Right kidney (tissue), 1 donor: ENCODE measurements around the gene PACRG.

Experiments used
- DNase-seq: peaks from one replicate; pipeline ENCODE4 v3.0.0-alpha.2; 2016

The PACRG gene

GRCh38 chr6:162864911-162865310 lies 137.1 kb downstream of the PACRG start:
- DNase-seq = no peak

GRCh38 chr6:162866656-162867055 lies 138.9 kb downstream of the PACRG start:
- no peak for DNase-seq

- DNase-seq = no peak
Observed at GRCh38 chr6:162868397-162868796, 140.6 kb downstream of the PACRG start.

GRCh38 chr6:162871966-162872365 lies 144.2 kb downstream of the PACRG start:
- no peak for DNase-seq

- no peak for DNase-seq
Observed at GRCh38 chr6:162873537-162873936, 145.8 kb downstream of the PACRG start.

- no peak for DNase-seq
Observed at GRCh38 chr6:162875070-162875469, 147.3 kb downstream of the PACRG start.

GRCh38 chr6:162882801-162883481 lies 155.2 kb downstream of the PACRG start:
- DNase-seq = no peak

GRCh38 chr6:162887981-162888689 lies 160.4 kb downstream of the PACRG start:
- no peak for DNase-seq

GRCh38 chr6:162889303-162889702 lies 161.5 kb downstream of the PACRG start:
- no peak for DNase-seq

- DNase-seq = no peak
Observed at GRCh38 chr6:162898011-162898410, 170.2 kb downstream of the PACRG start.

- DNase-seq = no peak
Observed at GRCh38 chr6:162899148-162899547, 171.4 kb downstream of the PACRG start.

- no peak for DNase-seq
Observed at GRCh38 chr6:162900503-162900902, 172.7 kb downstream of the PACRG start.

- no peak for DNase-seq
Observed at GRCh38 chr6:162904069-162904663, 176.4 kb downstream of the PACRG start.

- DNase-seq = no peak
Observed at GRCh38 chr6:162906479-162906878, 178.7 kb downstream of the PACRG start.

- no peak for DNase-seq
Observed at GRCh38 chr6:162907876-162908481, 180.2 kb downstream of the PACRG start.

- no peak for DNase-seq
Observed at GRCh38 chr6:162913206-162913605, 185.4 kb downstream of the PACRG start.

GRCh38 chr6:162917506-162917905 lies 189.7 kb downstream of the PACRG start:
- no peak for DNase-seq

GRCh38 chr6:162921062-162921461 lies 193.3 kb downstream of the PACRG start:
- DNase-seq = no peak

GRCh38 chr6:162921510-162922040 lies 193.8 kb downstream of the PACRG start:
- DNase-seq = no peak

- no peak for DNase-seq
Observed at GRCh38 chr6:162922563-162923166, 194.9 kb downstream of the PACRG start.

- no peak for DNase-seq
Observed at GRCh38 chr6:162934844-162935243, 207.1 kb downstream of the PACRG start.

GRCh38 chr6:162940426-162940825 lies 212.7 kb downstream of the PACRG start:
- DNase-seq = no peak

GRCh38 chr6:162941128-162941527 lies 213.4 kb downstream of the PACRG start:
- no peak for DNase-seq
